Progenitor cell of endocrine pancreas (in vitro differentiated cells): Measurements from ENCODE around the gene PC. TPM values are rescaled to one million over a fixed set of nuclear protein-coding genes. Genes with fewer than 3 reads are reported as not detected.

Source experiments
- DNase-seq: peaks from one replicate; pipeline ENCODE4 v3.0.0; 2021; ENCODE audit warnings: low spot score; ENCODE audit not compliant: unreplicated experiment
- H3K27ac Mint-ChIP-seq: 2 replicates; pipeline ENCODE4 v1.8.0; 2021; ENCODE audit warnings: mild to moderate bottlenecking, moderate library complexity, mixed read lengths
- H3K27me3 Mint-ChIP-seq: 2 replicates; pipeline ENCODE4 v1.8.0; 2021; ENCODE audit warnings: mixed read lengths
- H3K36me3 Mint-ChIP-seq: 2 replicates; pipeline ENCODE4 v1.8.0; 2022; ENCODE audit warnings: mixed read lengths; ENCODE audit not compliant: insufficient read depth
- H3K4me1 Mint-ChIP-seq: 2 replicates; pipeline ENCODE4 v1.8.0; 2021; ENCODE audit warnings: low read depth, mixed read lengths
- H3K4me3 Mint-ChIP-seq: 2 replicates; pipeline ENCODE4 v1.8.0; 2021; ENCODE audit warnings: low read depth, mild to moderate bottlenecking, moderate library complexity, mixed read lengths
- H3K9me3 Mint-ChIP-seq: 2 replicates; pipeline ENCODE4 v1.8.0; 2021; ENCODE audit warnings: low read depth, mixed read lengths
- CTCF ChIP-seq: fragments of 200-600 bp; sonication (generic); IDR thresholded peaks from one replicate; pipeline ENCODE4 v1.5.0; 2021; ENCODE audit warnings: antibody characterized with exemption, mild to moderate bottlenecking; ENCODE audit not compliant: unreplicated experiment
- total RNA-seq: library from RNA; stranded (reverse); gene quantifications from 2 replicates; pipeline ENCODE4 v1.2.1, GENCODE V29; 2021

PC gene
- total RNA-seq, 1 donor from 2014 or later: 25.0 TPM

- DNase-seq: no peak
- H3K36me3 Mint-ChIP-seq: no peaks in the 10 kb centered on the region
These were observed 88.7 kb downstream of the PC start for GRCh38 chr11:66869567-66869870.

GRCh38 chr11:66868726-66869566, 89.2 kb downstream of the PC start:
- peak; percentile 61 for TF ChIP-seq CTCF
- Mint-ChIP-seq H3K27me3 (no peaks in the 10 kb centered on the region), H3K36me3 (no peaks in the 10 kb centered on the region), H3K4me3 (no peak overlapping the region), H3K27ac (no peak overlapping the region), H3K9me3 (no peaks in the 10 kb centered on the region), H3K4me1 (no peaks in the 10 kb centered on the region)
- DNase-seq: peak; percentile 61

More at GRCh38 chr11:66869567-66869870, 88.7 kb downstream of the PC start:
- Mint-ChIP-seq H3K4me1 (no peaks in the 10 kb centered on the region), H3K27me3 (peaks cover 4% of the 10 kb centered on the region), H3K4me3 (no peak overlapping the region), H3K27ac (no peak overlapping the region), H3K9me3 (no peaks in the 10 kb centered on the region)
- no peak for TF ChIP-seq CTCF

GRCh38 chr11:66868082-66868725, 90.0 kb downstream of the PC start:
- no peaks in the 10 kb centered on the region for H3K4me1 Mint-ChIP-seq
- no peaks in the 10 kb centered on the region for H3K27me3 Mint-ChIP-seq
- no peak for TF ChIP-seq CTCF
- no peaks in the 10 kb centered on the region for H3K36me3 Mint-ChIP-seq
- H3K4me3 Mint-ChIP-seq: no peak overlapping the region
- no peak for DNase-seq
- no peaks in the 10 kb centered on the region for H3K9me3 Mint-ChIP-seq
- no peak overlapping the region for H3K27ac Mint-ChIP-seq

GRCh38 chr11:66867425-66868040, 90.7 kb downstream of the PC start:
- TF ChIP-seq CTCF: no peak
- no peak for DNase-seq
- H3K27ac Mint-ChIP-seq: no peak overlapping the region
- no peaks in the 10 kb centered on the region for H3K9me3 Mint-ChIP-seq
- no peak overlapping the region for H3K4me3 Mint-ChIP-seq
- H3K36me3 Mint-ChIP-seq: no peaks in the 10 kb centered on the region
- H3K4me1 Mint-ChIP-seq: no peaks in the 10 kb centered on the region
- H3K27me3 Mint-ChIP-seq: no peaks in the 10 kb centered on the region

GRCh38 chr11:66866511-66866986, 91.6 kb downstream of the PC start:
- TF ChIP-seq CTCF: no peak
- H3K4me3 Mint-ChIP-seq: no peak overlapping the region
- no peaks in the 10 kb centered on the region for H3K36me3 Mint-ChIP-seq

More at GRCh38 chr11:66866511-66866986, 91.6 kb downstream of the PC start:
- Mint-ChIP-seq H3K27me3 (no peaks in the 10 kb centered on the region), H3K9me3 (no peaks in the 10 kb centered on the region), H3K27ac (no peak overlapping the region), H3K4me1 (no peaks in the 10 kb centered on the region)
- DNase-seq: no peak
